HG03575 (cell line): ENCODE results near the gene COX7B.
"Not testable (repeated sequence)": the region's sequence is repeated elsewhere in the genome, so short reads cannot be mapped to it uniquely, and the experiment has no call there.

Experiments used
- ATAC-seq: cut with Tn5 transposase; IDR thresholded peaks from one replicate; pipeline ENCODE4 v1.9.1; 2021; ENCODE audit not compliant: unreplicated experiment, insufficient number of reproducible peaks, low FRiP score; ENCODE audit errors: extremely low read depth

The COX7B gene

GRCh38 chrX:77937291-77937690, 38.0 kb downstream of the COX7B start:
- no peak for ATAC-seq

GRCh38 chrX:77938083-77938680, 38.9 kb downstream of the COX7B start:
- no peak for ATAC-seq

- not testable (repeated sequence) for ATAC-seq
Measured at GRCh38 chrX:77945031-77945430, 45.8 kb downstream of the COX7B start.

- ATAC-seq = no peak
Measured at GRCh38 chrX:77945910-77946545, 46.8 kb downstream of the COX7B start.

GRCh38 chrX:77946571-77946970, 47.3 kb downstream of the COX7B start:
- ATAC-seq = no peak

- no peak for ATAC-seq
Measured at GRCh38 chrX:77949840-77950239, 50.6 kb downstream of the COX7B start.

- no peak for ATAC-seq
Measured at GRCh38 chrX:77952173-77952572, 52.9 kb downstream of the COX7B start.

GRCh38 chrX:77953302-77953701, 54.0 kb downstream of the COX7B start:
- no peak for ATAC-seq

- no peak for ATAC-seq
Measured at GRCh38 chrX:77953708-77954107, 54.4 kb downstream of the COX7B start.
